ENCODE measurements around the gene PARN.

PARN gene

GRCh38 chr16:14564861-14565687, 65.0 kb downstream of the PARN start (continued):
- TF ChIP-seq ZNF133 (tag by site-specific recombination; IDR thresholded peaks at IDR 0.05) = peak; percentile 50; the same call in 1 of the 2 replicates
- peak; percentile 41; the same call in 1 of the 2 replicates for TF ChIP-seq ZNF580 (tag by site-specific recombination; IDR thresholded peaks at IDR 0.05)
- TF ChIP-seq ZNF121 (tag by site-specific recombination; IDR thresholded peaks at IDR 0.05) = no peak
- no peak; the same call in 1 of the 2 replicates for TF ChIP-seq HOXD13 (CRISPR knock-in tag; IDR thresholded peaks at IDR 0.05; ENCODE audit: borderline replicate concordance)
- no peak for TF ChIP-seq BCL11B (tag by site-specific recombination; IDR thresholded peaks at IDR 0.05; ENCODE audit: low read depth)
- TF ChIP-seq ZNF664 (tag by site-specific recombination; IDR thresholded peaks at IDR 0.05) = peak; percentile 87
- TF ChIP-seq ZNF211 (tag by site-specific recombination; IDR thresholded peaks at IDR 0.05; ENCODE audit: low read depth) = no peak
- peak; percentile 84; the same call in 1 of the 2 replicates for TF ChIP-seq OVOL3 (tag by site-specific recombination; IDR thresholded peaks at IDR 0.05)
- TF ChIP-seq ZNF292 (tag by site-specific recombination; IDR thresholded peaks at IDR 0.05; ENCODE audit: borderline replicate concordance, low read depth) = no peak
- TF ChIP-seq ZXDB (tag by site-specific recombination; IDR thresholded peaks at IDR 0.05) = peak; percentile 73
- no peak for TF ChIP-seq ZNF18 (tag by site-specific recombination; IDR thresholded peaks at IDR 0.05)
- no peak for TF ChIP-seq REPIN1 (tag by site-specific recombination; IDR thresholded peaks at IDR 0.05; ENCODE audit: low read depth)
- no peak for TF ChIP-seq ZIC2 (tag by site-specific recombination; IDR thresholded peaks at IDR 0.05)
- TF ChIP-seq ZNF529 (tag by site-specific recombination; IDR thresholded peaks at IDR 0.05; ENCODE audit: insufficient replicate concordance) = no peak
- TF ChIP-seq ZNF777 (tag by site-specific recombination; IDR thresholded peaks at IDR 0.05; ENCODE audit: borderline replicate concordance) = no peak
- no peak for TF ChIP-seq ZNF341 (tag by site-specific recombination; IDR thresholded peaks at IDR 0.05; ENCODE audit: low read depth)
- no peak for TF ChIP-seq ZNF391 (tag by site-specific recombination; IDR thresholded peaks at IDR 0.05; ENCODE audit: borderline replicate concordance, low read depth)
- peak; percentile 36; the same call in 1 of the 2 replicates for TF ChIP-seq ZNF692 (tag by site-specific recombination; IDR thresholded peaks at IDR 0.05)
- TF ChIP-seq ZBTB17 (tag by site-specific recombination; IDR thresholded peaks at IDR 0.05) = peak; percentile 62
- peak; percentile 80 for TF ChIP-seq ZNF335 (tag by site-specific recombination; conservative IDR thresholded peaks at IDR 0.05)
- peak; percentile 70; the same call in 1 of the 2 replicates for TF ChIP-seq SP7 (tag by site-specific recombination; IDR thresholded peaks at IDR 0.05)
- no peak for TF ChIP-seq ZNF311 (tag by site-specific recombination; IDR thresholded peaks at IDR 0.05; ENCODE audit: borderline replicate concordance)
- no peak for TF ChIP-seq ZNF394 (tag by site-specific recombination; IDR thresholded peaks at IDR 0.05; ENCODE audit: borderline replicate concordance)
- TF ChIP-seq ZNF350 (tag by site-specific recombination; IDR thresholded peaks at IDR 0.05) = no peak
- no peak for TF ChIP-seq KLF1 (tag by site-specific recombination; IDR thresholded peaks at IDR 0.05)
- no peak for TF ChIP-seq ZSCAN16 (tag by site-specific recombination; IDR thresholded peaks at IDR 0.05)
- TF ChIP-seq ZNF558 (tag by site-specific recombination; IDR thresholded peaks at IDR 0.05) = no peak
- no peak for TF ChIP-seq ZNF561 (tag by site-specific recombination; IDR thresholded peaks at IDR 0.05; ENCODE audit: borderline replicate concordance)
- TF ChIP-seq PRDM1 (tag by site-specific recombination; IDR thresholded peaks at IDR 0.05) = no peak
- no peak for TF ChIP-seq ZNF830 (tag by site-specific recombination; IDR thresholded peaks at IDR 0.05; ENCODE audit: low read depth)
- TF ChIP-seq INSM2 (tag by site-specific recombination; IDR thresholded peaks at IDR 0.05) = peak; percentile 72; the same call in 1 of the 2 replicates
- peak; percentile 99 for TF ChIP-seq PRDM6 (tag by site-specific recombination; IDR thresholded peaks at IDR 0.05)

Measured in HEK293 (cell line).